GM21786 (cell line): Measurements from ENCODE around the gene SOHLH1.

ENCODE experiments used
- ATAC-seq: cut with Tn5 transposase; IDR thresholded peaks from one replicate; pipeline ENCODE4 v1.9.1; 2021; ENCODE audit not compliant: unreplicated experiment

Gene SOHLH1

DNA sequence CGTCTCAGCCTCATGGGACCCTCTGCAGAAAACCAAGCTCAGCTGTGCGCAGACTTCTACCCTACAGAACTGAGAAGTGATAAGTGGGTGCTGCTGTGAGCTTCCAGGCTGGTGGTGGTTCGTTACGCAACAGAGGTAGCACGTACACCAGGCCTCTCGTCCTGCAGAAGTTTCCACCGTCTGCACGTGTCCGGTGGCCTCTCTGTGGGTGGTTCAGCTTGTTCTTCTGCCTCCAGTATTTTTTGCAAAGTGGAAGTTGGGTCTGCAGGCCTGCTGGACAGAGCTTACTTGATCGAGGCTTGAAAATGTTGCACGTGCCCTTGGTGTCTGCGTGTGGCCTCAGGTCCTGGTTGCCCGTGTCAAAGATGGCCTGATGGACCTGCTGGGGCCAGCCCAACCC is 30.2 kb upstream of the SOHLH1 start:
- no peak for ATAC-seq

DNA sequence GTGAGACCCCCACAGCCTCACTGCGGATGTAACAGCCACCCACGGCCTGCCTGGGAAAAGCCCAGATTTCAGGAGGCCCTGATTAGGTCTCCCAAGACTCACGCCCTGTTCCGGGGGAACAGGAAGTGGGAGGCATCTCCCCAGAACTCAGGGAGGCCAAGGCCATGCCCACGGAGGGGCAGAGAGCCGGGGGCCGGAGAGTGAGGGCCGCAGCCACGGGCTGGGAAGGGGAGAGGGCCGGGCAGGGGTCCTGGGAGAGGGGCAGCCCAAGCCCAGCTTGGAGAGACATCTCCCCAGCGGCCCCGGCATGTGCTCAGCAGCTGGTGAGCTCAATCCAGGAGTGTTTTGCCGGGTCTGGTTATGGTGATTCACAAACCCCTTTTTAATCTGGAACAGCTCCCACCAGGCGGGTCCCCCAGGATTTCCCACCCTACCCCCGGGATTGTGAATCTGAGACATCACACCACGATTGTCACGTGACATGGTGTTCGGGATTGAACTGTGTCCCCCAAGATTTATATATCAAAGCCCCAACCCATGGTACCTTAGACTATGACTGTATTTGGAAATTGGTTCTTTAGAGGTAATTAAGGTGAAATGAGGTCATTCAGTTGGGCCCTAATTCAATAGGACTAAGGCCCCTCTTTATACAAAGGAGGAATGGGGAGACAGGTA is 29.3 kb upstream of the SOHLH1 start:
- no peak for ATAC-seq

DNA sequence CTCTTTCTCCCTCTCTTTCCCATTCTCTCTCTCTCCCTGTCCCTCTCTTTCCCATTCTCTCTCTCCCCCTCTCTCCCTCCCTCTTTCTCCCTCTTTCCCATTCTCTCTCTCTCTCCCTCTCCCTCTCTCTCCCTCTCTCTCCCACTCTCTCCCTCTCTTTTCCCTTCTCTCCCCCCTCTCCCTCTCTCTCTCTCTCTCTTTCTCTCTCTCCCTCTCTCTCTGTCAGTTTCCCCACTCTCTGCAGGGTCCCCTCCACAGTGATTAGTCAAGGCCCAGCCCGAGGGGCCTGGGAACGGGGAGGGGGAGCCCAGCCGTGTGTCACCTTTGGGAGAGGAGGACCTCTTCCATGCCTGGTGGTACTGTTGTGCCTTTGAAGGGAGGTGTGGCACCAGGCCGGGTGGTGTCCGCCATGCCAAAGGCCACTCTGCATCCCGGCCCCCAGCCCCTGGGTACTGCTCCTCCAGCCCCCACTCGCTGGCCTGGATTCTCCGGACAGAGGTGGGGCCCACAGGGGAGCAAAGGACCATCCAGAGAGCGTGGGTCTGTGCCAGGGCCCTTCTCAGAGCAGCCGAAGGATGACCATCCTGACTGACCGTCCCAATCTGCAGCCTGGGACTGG is 28.1 kb upstream of the SOHLH1 start:
- no peak for ATAC-seq

DNA sequence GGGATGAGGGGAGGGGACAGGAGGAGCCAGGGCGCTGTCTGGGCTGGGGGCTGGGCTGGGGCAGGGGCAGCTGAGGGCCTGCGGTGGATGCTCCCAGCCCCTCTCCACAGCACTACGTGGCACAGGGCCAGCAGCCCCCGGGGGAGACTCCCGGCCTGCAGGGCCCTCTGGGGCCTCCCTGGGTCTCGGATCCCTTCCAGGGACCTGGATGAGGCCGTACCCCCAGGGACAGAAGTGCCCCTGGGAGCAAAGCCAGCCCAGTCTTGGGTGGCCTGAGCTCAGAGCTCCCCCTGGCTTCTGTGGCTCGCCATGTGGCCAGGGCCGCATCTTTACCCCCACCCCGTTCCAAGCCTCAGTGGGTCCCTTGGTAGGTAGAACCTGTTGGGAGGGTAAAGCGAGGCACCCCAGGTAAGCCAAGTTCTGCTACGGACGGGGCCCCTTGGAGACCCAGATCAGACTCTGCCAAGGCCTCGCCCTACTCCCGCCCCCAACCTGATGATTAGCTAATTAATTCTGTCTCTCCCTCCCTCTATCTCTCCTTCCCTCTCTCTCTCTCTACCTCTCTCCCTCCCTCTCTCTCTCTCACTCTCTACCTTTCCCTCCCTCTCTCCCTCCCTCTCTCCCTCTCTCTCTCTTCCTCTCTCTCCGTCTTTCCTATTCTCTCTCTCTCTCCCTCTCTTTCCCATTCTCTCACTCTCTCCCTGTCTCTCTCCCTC is 27.0 kb upstream of the SOHLH1 start:
- ATAC-seq, result no peak

DNA sequence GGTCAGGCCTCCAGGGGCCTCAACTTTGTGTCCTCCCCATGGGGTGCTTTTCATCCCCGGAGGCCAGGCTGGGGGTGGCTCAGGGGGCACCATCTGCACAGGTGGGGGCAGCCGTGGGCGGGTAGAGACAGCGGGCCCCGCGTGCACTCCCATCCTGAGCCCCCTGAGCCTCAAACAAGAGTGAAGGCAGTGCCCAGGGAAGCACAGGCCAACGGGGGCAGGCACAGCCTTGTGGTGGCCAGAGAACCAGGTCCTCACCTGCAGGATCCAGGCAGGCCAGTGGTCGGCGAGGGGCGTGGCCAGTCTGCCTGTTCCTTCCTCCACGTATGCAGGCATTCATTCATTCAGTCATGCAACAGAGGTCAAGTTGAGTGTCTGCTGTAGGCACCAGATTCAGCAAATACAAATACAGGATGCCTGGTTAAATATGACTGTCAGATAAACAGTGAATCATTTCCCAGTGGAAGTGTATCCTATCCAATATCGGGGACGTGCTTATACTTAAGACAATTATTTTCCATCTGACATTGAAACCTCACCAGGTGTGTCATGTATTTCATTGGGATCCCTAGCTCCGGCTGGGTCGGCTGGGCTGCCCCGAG is 25.0 kb upstream of the SOHLH1 start:
- ATAC-seq, result no peak

DNA sequence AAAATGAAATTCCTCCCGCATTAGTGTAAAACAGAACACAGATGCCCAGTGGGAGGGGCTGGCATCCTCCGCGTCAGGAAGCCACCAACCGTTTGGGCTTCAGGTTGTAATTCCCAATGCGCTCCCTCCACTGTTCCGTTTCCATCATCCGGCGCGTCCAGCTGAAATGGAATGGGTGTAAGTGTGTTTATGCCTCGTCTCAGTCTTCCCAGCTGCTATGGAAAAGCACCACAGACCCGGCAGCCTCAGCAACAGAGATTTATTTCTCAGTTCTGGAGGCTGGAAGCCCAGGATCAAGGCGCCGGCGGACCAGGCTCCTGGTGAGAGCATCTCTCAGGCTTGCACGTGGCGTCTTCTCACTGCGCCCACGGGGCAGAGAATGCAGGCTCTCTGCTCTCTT is 23.1 kb upstream of the SOHLH1 start:
- ATAC-seq, result no peak

DNA sequence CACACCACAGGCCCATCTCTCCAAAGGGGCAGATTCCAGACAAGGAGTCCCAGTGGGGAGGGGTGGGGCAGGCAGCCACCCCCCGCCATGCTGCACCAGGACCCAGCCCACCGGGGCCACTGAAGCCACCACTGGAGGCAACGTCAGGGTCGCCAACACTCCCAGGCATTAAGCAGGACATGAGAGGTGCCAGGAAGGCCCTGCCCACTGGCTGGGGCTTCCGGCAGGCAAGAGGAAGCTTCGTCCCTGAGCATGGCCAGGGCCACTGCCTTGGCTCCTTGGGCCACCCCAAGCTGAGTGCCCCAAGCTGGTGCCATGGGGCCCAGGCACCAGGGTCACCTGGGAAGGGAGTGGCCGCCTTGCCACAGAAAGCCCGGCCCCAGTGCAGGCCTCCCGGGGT is 20.2 kb upstream of the SOHLH1 start:
- no peak for ATAC-seq

DNA sequence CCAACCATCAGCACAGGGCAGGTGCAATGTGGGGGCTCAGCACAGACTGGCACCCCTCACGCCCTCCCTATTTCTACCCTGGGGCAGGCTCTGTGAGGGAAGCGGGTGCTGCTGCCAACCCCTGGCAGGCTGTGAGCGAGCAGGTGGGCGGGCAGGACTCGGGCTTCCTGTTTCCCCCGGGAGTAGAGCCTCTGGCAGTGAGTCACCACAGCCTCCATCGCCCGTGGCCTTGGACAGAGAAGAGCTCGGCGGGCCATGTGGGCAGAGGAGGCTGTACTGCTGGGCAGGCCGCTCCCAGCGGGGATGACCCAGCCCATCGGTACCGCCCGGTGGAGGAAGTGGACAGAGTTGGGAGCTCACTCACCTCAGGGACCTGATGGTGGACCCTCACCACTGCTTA is 19.3 kb upstream of the SOHLH1 start:
- no peak for ATAC-seq

DNA sequence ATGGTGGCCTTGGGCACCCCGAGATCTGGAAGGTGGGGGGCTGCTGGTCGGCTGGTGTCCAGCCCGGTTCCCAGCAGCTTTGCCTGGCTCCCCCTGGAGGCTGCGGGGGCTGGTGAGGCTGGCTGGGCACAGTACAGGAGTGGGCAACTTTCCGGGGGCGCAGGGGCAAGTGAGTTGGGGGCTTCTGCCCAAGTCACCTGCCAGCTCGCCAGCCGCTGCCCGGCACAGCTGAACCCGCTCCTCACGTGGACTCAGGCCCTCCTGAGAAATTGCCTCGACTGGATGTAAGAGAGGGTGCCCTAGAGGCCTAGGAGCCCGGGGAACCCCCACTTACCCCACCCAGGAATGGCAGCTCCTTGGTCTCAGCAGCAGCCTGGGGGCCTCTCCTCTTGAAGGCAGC is 18.1 kb upstream of the SOHLH1 start:
- ATAC-seq, result no peak

DNA sequence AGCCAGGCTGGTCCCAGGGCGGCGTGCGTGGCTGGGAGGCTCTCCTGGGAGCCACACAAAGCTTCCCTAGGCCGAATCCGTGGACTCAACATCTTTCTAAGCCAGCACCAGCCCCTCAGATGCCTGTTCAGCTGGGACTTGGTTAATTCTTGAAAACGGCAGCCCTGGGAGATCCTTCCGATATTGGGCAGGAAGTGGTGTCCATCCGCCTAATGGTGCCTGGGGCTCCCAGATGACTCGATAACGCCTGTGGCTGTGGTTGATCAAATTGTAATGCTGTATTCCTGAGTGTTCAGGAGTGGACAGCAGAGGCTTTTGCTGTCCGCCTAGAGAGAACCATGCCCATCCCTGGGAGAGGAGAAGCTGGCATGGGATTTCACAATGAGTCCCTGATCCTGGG is 16.8 kb upstream of the SOHLH1 start:
- no peak for ATAC-seq

DNA sequence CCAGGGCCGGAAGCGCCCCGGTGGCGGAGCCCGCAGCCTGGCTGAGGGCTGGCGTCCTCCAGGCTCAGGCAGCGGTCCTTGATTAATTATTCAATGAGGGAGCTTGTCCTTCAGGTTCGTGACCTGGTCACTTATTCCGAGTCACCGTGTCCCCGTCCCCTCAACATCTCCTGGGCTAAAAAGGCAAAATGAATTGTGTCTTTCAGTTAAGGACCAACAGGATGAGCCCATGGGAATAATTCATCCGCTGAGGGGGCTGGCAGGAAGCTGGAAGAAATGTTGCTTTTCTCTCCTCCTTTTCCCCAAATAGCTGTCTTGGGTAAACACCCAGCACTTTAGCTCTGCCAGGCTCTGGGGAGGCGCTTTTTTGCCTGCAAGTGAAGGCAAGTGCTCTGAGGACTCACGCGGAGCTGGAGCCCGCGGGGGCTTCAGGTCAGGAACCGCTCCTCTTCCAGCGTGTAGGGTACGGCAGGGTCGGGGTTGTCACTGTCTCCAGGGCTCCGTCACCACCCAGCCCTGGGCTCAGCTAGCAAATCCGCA is 15.8 kb upstream of the SOHLH1 start:
- no peak for ATAC-seq

DNA sequence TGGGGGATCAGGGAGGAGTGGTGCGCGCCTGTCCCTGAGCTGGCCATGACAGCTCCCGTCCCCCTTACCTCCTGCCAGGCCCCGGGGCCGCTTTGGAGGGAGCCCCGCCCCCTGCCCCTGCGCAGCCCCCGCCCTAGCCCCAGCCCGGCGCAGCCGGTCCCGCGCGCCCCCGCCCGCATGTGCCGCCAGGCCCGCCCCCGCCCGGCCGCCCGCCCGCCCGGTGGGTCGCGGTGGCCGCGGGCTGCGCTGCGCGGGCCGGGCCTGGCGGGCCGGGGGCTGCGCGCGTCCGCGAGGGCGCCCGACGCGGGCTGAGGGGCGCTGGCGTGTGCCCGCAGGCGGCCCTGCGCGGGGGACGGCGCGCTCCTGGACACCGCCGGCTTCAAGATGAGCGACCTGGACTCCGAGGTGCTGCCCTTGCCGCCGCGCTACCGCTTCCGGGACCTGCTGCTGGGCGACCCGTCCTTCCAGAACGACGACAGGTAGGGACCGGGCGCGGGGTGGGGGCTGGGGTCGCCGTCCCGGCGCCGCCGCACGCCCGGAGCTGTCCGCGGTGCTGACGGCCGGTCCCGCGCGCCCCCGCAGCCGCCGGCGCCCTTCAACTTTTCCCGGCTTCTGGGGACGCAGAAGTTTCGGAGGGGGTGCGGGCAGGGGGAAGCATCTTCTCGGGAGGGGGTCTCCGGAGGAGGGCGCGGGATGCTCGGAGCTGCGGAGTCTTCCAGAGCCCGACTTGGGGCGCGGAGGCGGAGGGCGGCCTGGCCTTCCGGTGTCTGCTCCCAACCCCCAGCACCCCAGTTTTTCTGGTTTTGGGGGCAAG is 15.2 kb upstream of the SOHLH1 start:
- no peak for ATAC-seq

DNA sequence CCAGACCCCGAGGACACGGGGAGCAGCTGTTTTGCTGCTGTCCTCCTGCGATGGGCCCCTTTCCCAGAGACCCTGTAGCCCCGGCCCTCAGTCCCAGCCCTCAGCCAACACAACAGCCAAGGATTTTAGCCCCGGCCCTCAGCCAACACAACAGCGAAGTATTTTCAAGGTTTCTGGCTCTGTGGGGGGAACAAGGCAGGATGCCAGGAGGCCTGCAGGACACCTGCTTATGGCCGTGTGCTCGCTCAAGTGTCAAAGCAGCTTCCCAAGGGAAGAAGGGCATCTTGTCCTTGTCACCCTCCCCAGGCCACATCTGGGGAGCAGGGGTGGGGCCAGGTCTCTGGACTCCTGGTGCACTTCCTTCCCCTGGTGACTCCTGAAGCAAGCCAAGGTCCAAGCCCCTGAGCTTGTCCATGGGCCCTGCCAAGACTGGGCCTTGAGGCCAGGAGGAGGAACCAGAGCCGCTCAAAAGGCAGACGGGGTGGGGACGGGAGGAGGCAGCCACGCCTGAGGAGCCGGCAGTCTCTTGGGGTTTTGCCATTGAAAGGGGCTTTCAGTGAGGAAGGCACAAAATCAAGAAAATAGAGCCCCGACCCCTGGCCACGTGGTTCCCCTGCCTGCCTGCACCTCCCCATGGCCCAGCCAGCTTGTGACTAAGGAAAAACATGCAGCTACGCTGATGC is 13.5 kb upstream of the SOHLH1 start:
- ATAC-seq, result no peak

DNA sequence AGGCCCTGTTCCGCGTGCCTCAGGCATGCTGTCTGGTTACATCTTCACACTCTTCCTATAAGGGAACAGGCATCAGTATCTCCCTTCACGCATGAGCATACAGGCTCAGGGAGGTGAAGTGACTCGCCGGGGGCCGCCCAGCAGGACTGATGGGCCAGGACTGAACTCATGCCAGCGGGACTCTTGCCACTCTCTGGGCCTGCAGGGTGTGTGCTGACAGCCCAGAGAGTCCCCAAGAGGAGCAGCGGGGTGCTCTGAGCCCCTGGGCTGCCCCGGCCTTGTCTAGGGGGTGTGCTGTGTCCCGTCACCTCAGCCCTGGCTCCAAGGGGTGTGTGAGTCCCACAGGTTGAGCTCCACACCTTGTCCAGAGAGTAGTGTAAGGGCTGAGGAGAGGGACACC is 12.6 kb upstream of the SOHLH1 start:
- ATAC-seq, result no peak

DNA sequence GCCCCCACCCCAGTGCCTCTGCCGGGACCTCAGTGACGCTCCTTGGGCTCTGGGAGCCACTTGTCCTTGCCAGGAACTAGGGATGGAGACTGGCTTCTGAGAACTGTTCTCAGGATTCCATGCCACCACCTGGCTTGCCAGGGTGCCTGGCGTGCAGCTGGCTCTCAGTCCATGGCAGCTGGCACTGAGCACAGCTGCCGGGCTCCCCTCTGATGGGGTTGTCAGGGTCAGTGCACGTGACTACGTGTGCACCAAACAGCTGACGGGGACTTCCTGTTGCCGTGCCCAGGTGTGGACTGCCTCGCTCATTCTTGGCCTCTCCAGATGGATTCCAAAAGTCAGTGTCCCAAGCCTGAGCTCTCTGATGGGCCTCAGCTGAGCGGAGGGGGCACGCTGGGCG is 12.1 kb upstream of the SOHLH1 start:
- ATAC-seq, result no peak

DNA sequence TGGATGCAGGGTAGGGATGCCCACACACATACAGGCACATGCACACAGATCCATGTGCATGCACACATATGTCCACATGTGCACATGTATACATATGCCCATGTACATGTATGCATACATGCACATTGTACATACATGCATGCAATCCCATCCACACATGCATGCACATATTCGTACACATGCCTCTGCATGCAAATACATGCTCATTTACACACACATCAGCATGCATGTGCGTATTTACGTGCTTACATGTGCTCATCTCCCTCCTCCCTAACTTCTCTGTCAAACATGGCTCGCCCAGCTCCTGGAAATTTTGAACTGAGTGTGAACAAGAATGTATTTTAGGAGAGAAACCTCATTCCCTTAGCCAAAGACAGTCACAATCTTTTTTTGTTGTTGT is 8.9 kb upstream of the SOHLH1 start:
- ATAC-seq, result no peak

DNA sequence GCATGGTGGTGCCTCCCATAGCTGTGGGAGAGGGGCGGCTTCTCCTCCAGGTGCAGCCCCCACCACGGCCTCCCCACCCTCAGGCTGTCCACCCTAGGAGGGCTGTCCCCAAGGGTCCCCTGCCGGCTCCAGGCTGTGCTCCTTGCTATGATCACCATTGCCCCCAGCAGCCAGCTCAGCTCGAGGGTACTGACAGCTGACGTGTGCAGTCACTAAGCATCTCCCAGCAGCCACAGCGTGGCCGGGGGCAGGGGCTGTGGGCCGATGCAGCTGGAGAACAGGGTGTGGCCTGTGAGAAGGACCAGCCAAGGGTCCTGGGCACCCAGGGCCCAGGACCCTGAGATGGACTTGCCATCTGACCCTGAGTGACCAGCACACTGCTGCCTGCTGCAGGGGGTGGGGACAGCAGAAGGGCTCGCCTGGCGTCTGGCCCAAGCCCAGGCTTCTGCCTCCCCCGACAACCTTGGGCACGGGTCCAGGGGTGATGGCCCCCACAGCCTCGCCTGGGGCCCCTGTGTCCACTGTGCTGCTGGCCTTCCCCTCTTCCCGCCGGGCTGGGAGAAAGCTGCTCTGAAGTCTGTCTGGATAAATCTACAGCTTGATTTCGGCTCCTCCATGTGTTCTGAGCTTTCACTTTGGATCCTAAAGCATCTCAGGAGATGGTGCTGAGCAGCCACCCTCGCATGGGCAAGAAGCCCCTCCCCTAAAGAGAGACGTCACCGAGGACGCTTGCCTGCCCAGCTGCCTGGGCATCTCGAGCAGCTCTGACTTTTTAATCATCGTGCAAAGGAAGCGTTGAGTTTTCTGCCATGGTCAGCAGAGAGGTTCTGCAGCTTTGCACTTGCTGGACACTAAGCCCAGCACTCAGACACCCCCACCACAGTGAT is 8.2 kb upstream of the SOHLH1 start:
- no peak for ATAC-seq

DNA sequence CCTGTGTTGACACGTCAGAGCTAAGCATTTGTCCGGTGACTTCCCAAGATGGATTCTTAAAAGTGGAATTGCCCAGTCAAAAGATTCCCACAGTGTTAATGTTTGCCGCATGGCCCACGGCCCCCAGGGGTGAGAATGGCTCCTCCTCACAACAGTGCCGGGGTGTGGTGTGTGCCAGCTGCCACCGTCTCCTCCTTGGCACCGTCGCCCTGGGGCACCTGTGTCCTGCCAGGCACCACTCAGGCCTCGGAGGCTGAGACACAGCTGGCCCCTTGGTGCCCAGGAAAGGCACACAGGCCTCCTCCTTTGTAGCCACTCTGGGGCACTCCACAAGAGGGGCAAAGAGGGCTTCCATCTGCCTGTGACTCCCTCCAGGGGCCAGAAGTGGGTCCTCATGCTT is 7.0 kb upstream of the SOHLH1 start:
- no peak for ATAC-seq

DNA sequence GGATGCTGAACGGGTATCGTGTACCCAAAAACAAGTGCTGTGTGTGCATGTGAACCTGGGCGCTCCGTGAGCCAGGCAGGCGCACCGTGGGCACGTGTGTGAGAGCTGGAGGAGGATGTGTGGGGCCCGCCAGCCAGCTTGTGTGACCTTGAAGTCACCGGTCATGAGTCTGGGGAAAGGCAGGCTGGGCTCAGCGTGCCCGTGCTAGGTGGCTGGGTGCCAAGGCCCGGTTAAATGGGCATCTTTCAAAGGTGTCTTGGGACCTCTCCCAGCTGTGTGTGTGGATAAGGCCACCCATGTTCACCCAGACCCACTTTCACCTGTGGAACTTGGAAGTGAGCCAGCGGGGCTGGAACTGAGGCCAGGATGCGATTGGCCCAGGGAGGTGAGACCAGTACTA is 6.1 kb upstream of the SOHLH1 start:
- no peak for ATAC-seq
